Osteoblast (primary cell): ENCODE measurements around the gene MB21D2. TPM values are rescaled to one million over a fixed set of nuclear protein-coding genes. Genes with fewer than 3 reads are reported as not detected.

Experiments used
- DNase-seq: peaks from one replicate; pipeline ENCODE4 v3.0.0; 2011; ENCODE audit warnings: low spot score, mixed read lengths; ENCODE audit not compliant: insufficient read length; ENCODE audit errors: missing footprints
- H2AFZ ChIP-seq: 2 replicates; pipeline ENCODE4 v1.6.0; 2011; ENCODE audit warnings: mild to moderate bottlenecking, low read length
- H3K27ac ChIP-seq: 2 replicates; pipeline ENCODE4 v1.5.1; 2011; ENCODE audit warnings: mild to moderate bottlenecking, low read depth, low read length, moderate library complexity
- H3K27me3 ChIP-seq: 2 replicates; pipeline ENCODE4 v1.6.0; 2012; ENCODE audit warnings: mild to moderate bottlenecking, control low read depth, inconsistent platforms, low read length, moderate library complexity; ENCODE audit not compliant: insufficient read depth
- H3K36me3 ChIP-seq: 2 replicates; pipeline ENCODE4 v1.5.1; 2011; ENCODE audit warnings: mild to moderate bottlenecking, low read length, control low read depth, moderate library complexity; ENCODE audit not compliant: insufficient read depth
- H3K4me1 ChIP-seq: 2 replicates; pipeline ENCODE4 v1.5.1; 2011; ENCODE audit warnings: mild to moderate bottlenecking, low read length, control low read depth, moderate library complexity; ENCODE audit not compliant: insufficient read depth
- H3K4me2 ChIP-seq: 2 replicates; pipeline ENCODE4 v1.6.0; 2011; ENCODE audit warnings: mild to moderate bottlenecking, low read length; ENCODE audit not compliant: insufficient read depth
- H3K4me3 ChIP-seq: fragments of 200-600 bp; sonication (generic); 3 replicates; pipeline ENCODE4 v1.5.1; 2012; ENCODE audit warnings: mild to moderate bottlenecking, low read length, inconsistent platforms; ENCODE audit not compliant: insufficient read depth
- H3K79me2 ChIP-seq: 2 replicates; pipeline ENCODE4 v1.6.0; 2012; ENCODE audit warnings: mild to moderate bottlenecking, low read length, control low read depth, inconsistent platforms; ENCODE audit not compliant: insufficient read depth
- H3K9me3 ChIP-seq: 2 replicates; pipeline ENCODE4 v1.5.1; 2011; ENCODE audit warnings: low read depth, low read length, control low read depth
- H4K20me1 ChIP-seq: 2 replicates; pipeline ENCODE4 v1.6.0; 2012; ENCODE audit warnings: mild to moderate bottlenecking, low read length, control low read depth; ENCODE audit not compliant: insufficient read depth
- CTCF ChIP-seq: IDR thresholded peaks from 2 replicates; pipeline ENCODE4 v1.5.1; 2011; ENCODE audit warnings: mild to moderate bottlenecking, low read depth, low read length, moderate library complexity; ENCODE audit errors: extremely low read depth
- total RNA-seq: library from RNA; depleted of rRNA; stranded (reverse); fragments of >200 nt; gene quantifications from 2 replicates; pipeline ENCODE4 v1.2.3, GENCODE V29; 2012

MB21D2 gene
- total RNA-seq, 1 donor: 6.5 TPM

- H3K4me2 ChIP-seq: no peak overlapping the region
- no peak overlapping the region for H3K4me3 ChIP-seq
- no peak for DNase-seq
- H3K36me3 ChIP-seq: no peaks in the 10 kb centered on the region
- peak; percentile 5 for TF ChIP-seq CTCF
- peaks cover 19% of the 10 kb centered on the region for H3K79me2 ChIP-seq
- no peak overlapping the region for H3K27ac ChIP-seq
- no peaks in the 10 kb centered on the region for H3K9me3 ChIP-seq
- H4K20me1 ChIP-seq: peaks cover 14% of the 10 kb centered on the region
- no peak overlapping the region for H2AFZ ChIP-seq
- H3K4me1 ChIP-seq: no peaks in the 10 kb centered on the region
- H3K27me3 ChIP-seq: no peaks in the 10 kb centered on the region
Measured at GRCh38 chr3:192863091-192863420, 54.6 kb downstream of the MB21D2 start.

- Histone ChIP-seq H3K4me3 (no peak overlapping the region), H3K27ac (no peak overlapping the region), H3K9me3 (no peaks in the 10 kb centered on the region), H3K4me1 (no peaks in the 10 kb centered on the region), H3K36me3 (no peaks in the 10 kb centered on the region), H4K20me1 (peaks cover 15% of the 10 kb centered on the region), H3K27me3 (no peaks in the 10 kb centered on the region), H3K79me2 (peaks cover 18% of the 10 kb centered on the region), H3K4me2 (no peak overlapping the region), H2AFZ (no peak overlapping the region)
- no peak for DNase-seq
- TF ChIP-seq CTCF: no peak
Measured at GRCh38 chr3:192862408-192863090, 55.1 kb downstream of the MB21D2 start.

- DNase-seq: no peak
- Histone ChIP-seq H2AFZ (no peak overlapping the region), H3K27me3 (no peaks in the 10 kb centered on the region), H3K36me3 (no peaks in the 10 kb centered on the region), H3K4me2 (no peak overlapping the region), H4K20me1 (peaks cover 15% of the 10 kb centered on the region), H3K4me1 (no peaks in the 10 kb centered on the region), H3K79me2 (peaks cover 15% of the 10 kb centered on the region), H3K4me3 (no peak overlapping the region), H3K27ac (no peak overlapping the region), H3K9me3 (no peaks in the 10 kb centered on the region)
- no peak for TF ChIP-seq CTCF
Measured at GRCh38 chr3:192861972-192862371, 55.7 kb downstream of the MB21D2 start.

- Histone ChIP-seq H3K4me1 (no peaks in the 10 kb centered on the region), H3K36me3 (no peaks in the 10 kb centered on the region), H3K9me3 (no peaks in the 10 kb centered on the region), H3K27ac (no peak overlapping the region), H4K20me1 (peaks cover 15% of the 10 kb centered on the region), H3K79me2 (peaks cover 9% of the 10 kb centered on the region), H3K4me3 (no peak overlapping the region), H2AFZ (no peak overlapping the region), H3K4me2 (no peak overlapping the region), H3K27me3 (no peaks in the 10 kb centered on the region)
- no peak for DNase-seq
- TF ChIP-seq CTCF: no peak
Measured at GRCh38 chr3:192860454-192860853, 57.2 kb downstream of the MB21D2 start.
